GM12878 (cell line): ENCODE results near the gene VEGFB. TPM values are rescaled to one million over a fixed set of nuclear protein-coding genes. Genes with fewer than 3 reads are reported as not detected.

ENCODE experiments used
- ATF3 ChIP-seq: IDR thresholded peaks from 2 replicates; pipeline ENCODE4 v1.6.1; 2011; ENCODE audit warnings: low read depth, mild to moderate bottlenecking, low read length, moderate library complexity, borderline replicate concordance; ENCODE audit errors: extremely low read depth
- ATF7 ChIP-seq: fragments of 450-650 bp; IDR thresholded peaks from 2 replicates; pipeline ENCODE4 v1.6.1; 2016; ENCODE audit warnings: low read depth, mild to moderate bottlenecking
- BRCA1 ChIP-seq: IDR thresholded peaks from 2 replicates; pipeline ENCODE4 v1.6.1; 2011; ENCODE audit warnings: low read depth, low read length, improper control_type of control experiment
- CHD2 ChIP-seq: IDR thresholded peaks from 2 replicates; pipeline ENCODE4 v1.6.1; 2011; ENCODE audit warnings: low read depth, low read length, improper control_type of control experiment, borderline replicate concordance
- CREB1 ChIP-seq: IDR thresholded peaks from 2 replicates; pipeline ENCODE4 v1.6.1; 2012; ENCODE audit warnings: low read depth, mild to moderate bottlenecking, inconsistent platforms
- ETV6 ChIP-seq, 2 experiments: fragments of 450-650 bp in 1 of 2; IDR thresholded peaks in 1 of 2; conservative IDR thresholded peaks in 1 of 2; 2 replicates each; pipeline ENCODE4 v1.6.1; 2014; ENCODE audit warnings: antibody characterized with exemption in 1 of 2, borderline replicate concordance in 1 of 2, low read depth in 1 of 2, mild to moderate bottlenecking in 1 of 2, moderate library complexity in 1 of 2
- FOS ChIP-seq: IDR thresholded peaks from 3 replicates; pipeline ENCODE4 v1.6.1; 2011; ENCODE audit warnings: borderline replicate concordance; ENCODE audit not compliant: insufficient read length; ENCODE audit errors: extremely low read depth
- HDAC6 ChIP-seq: fragments of 200-600 bp; sonication (generic); IDR thresholded peaks from one replicate; pipeline ENCODE4 v1.8.0; 2017; ENCODE audit warnings: antibody characterized with exemption; ENCODE audit not compliant: unreplicated experiment
- IKZF1 ChIP-seq: fragments of 450-650 bp; conservative IDR thresholded peaks from 2 replicates; pipeline ENCODE4 v1.6.1; 2017; ENCODE audit warnings: antibody characterized with exemption, mild to moderate bottlenecking
- IRF4 ChIP-seq: IDR thresholded peaks from 2 replicates; pipeline ENCODE4 v1.6.1; 2011; ENCODE audit warnings: low read depth, low read length
- MTA3 ChIP-seq: IDR thresholded peaks from 2 replicates; pipeline ENCODE4 v1.6.1; 2012; ENCODE audit warnings: low read length, inconsistent platforms, borderline replicate concordance
- NFYA ChIP-seq: IDR thresholded peaks from 2 replicates; pipeline ENCODE4 v1.6.1; 2011; ENCODE audit warnings: low read depth, mild to moderate bottlenecking, low read length, improper control_type of control experiment, borderline replicate concordance
- POLR2AphosphoS2 ChIP-seq: IDR thresholded peaks from 2 replicates; pipeline ENCODE4 v1.6.1; 2011; ENCODE audit warnings: low read depth, mild to moderate bottlenecking, low read length, improper control_type of control experiment, moderate library complexity
- RB1 ChIP-seq: fragments of 450-650 bp; formaldehyde crosslinking; IDR thresholded peaks from 2 replicates; pipeline ENCODE4 v1.6.1; 2017; ENCODE audit warnings: mild to moderate bottlenecking, borderline replicate concordance
- RELA ChIP-seq: fragments of 450-650 bp; IDR thresholded peaks from 2 replicates; pipeline ENCODE4 v1.8.0; 2014; ENCODE audit warnings: borderline replicate concordance; ENCODE audit not compliant: partially characterized antibody
- SUZ12 ChIP-seq: fragments of 200-600 bp; sonication (generic); IDR thresholded peaks from one replicate; pipeline ENCODE4 v1.6.1; 2018; ENCODE audit warnings: antibody characterized with exemption, mild to moderate bottlenecking; ENCODE audit not compliant: unreplicated experiment
- TCF12 ChIP-seq: IDR thresholded peaks from 2 replicates; pipeline ENCODE4 v1.6.1; 2011; ENCODE audit warnings: low read depth, mild to moderate bottlenecking, low read length
- ZNF24 ChIP-seq: fragments of 450-650 bp; IDR thresholded peaks from 2 replicates; pipeline ENCODE4 v1.6.1; 2017; ENCODE audit warnings: antibody characterized with exemption, mild to moderate bottlenecking
- polyA plus RNA-seq, 11 experiments: library from polyadenylated mRNA; depleted of rRNA in 4 of 11; unstranded in 6 of 11; stranded (reverse) in 5 of 11; fragments of >200 nt; fragmentation: Nextera tagmentation in 4 of 11; fragmentation: Illumina TruSeq in 1 of 11; extraction: Ambion mirVana in 4 of 11; extraction: Trizol in 1 of 11; gene quantifications; 1 replicate in 1 of 11; 2 replicates in 10 of 11; pipeline versions ENCODE4 v1.2.1 to v1.2.3, GENCODE V29; 2011 to 2016; ENCODE audit warnings: inconsistent platforms in 2 of 11, missing spikeins in 2 of 11, low read depth in 1 of 11
- total RNA-seq, 4 experiments: library from RNA; depleted of rRNA in 3 of 4; stranded (reverse); fragments of >200 nt in 3 of 4; fragmentation: Illumina TruSeq in 1 of 4; extraction: Trizol in 1 of 4; gene quantifications; 2 replicates each; pipeline versions ENCODE4 v1.2.1 to v1.2.3, GENCODE V29; 2013 to 2021
- TF ChIP-seq, protein P1 (sequence below): IDR thresholded peaks from 2 replicates; pipeline ENCODE4 v1.6.1; 2011; ENCODE audit warnings: borderline replicate concordance, low read depth, mild to moderate bottlenecking, moderate library complexity, mixed read lengths, low read length; ENCODE audit not compliant: insufficient read depth; ENCODE audit errors: extremely low read length
- TF ChIP-seq, protein P2 (sequence below): IDR thresholded peaks from 2 replicates; pipeline ENCODE4 v1.6.1; 2012; ENCODE audit warnings: improper control_type of control experiment, low read depth, low read length; ENCODE audit not compliant: insufficient replicate concordance

The VEGFB gene
- total and polyA plus RNA-seq, 10 of the 15 experiments (the other 5 are each of a cell fraction or from before 2014, with no cell fraction given), result 7.0 to 75.8 (median 20.3) TPM

GRCh38 chr11:64252003-64252872 lies 17.9 kb downstream of the VEGFB start (continued):
- TF ChIP-seq, protein P1, sequence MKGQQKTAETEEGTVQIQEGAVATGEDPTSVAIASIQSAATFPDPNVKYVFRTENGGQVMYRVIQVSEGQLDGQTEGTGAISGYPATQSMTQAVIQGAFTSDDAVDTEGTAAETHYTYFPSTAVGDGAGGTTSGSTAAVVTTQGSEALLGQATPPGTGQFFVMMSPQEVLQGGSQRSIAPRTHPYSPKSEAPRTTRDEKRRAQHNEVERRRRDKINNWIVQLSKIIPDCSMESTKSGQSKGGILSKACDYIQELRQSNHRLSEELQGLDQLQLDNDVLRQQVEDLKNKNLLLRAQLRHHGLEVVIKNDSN, result no peak
- TF ChIP-seq CHD2, result no peak
- TF ChIP-seq HDAC6, result no peak
- TF ChIP-seq POLR2AphosphoS2, result no peak
- 0 out of 2 replicates have a peak, but pooled peaks have one; percentile 6 for TF ChIP-seq TCF12
- no peak for TF ChIP-seq NFYA
- no peak for TF ChIP-seq RB1
- no peak for TF ChIP-seq IRF4
- no peak for TF ChIP-seq ZNF24
- TF ChIP-seq FOS, result no peak
- no peak for TF ChIP-seq CREB1
- no peak for TF ChIP-seq SUZ12
- TF ChIP-seq ETV6 (conservative IDR thresholded peaks at IDR 0.05 in 1 of 2, IDR thresholded peaks at IDR 0.05 in 1 of 2; ENCODE audit: borderline replicate concordance in 1 of 2, low read depth in 1 of 2), result no peak
- no peak for TF ChIP-seq MTA3
- TF ChIP-seq RELA, result no peak
- no peak for TF ChIP-seq BRCA1
- no peak for TF ChIP-seq ATF3
- peak; percentile 39; the same call in 1 of the 2 replicates for TF ChIP-seq IKZF1
- TF ChIP-seq, protein P2, sequence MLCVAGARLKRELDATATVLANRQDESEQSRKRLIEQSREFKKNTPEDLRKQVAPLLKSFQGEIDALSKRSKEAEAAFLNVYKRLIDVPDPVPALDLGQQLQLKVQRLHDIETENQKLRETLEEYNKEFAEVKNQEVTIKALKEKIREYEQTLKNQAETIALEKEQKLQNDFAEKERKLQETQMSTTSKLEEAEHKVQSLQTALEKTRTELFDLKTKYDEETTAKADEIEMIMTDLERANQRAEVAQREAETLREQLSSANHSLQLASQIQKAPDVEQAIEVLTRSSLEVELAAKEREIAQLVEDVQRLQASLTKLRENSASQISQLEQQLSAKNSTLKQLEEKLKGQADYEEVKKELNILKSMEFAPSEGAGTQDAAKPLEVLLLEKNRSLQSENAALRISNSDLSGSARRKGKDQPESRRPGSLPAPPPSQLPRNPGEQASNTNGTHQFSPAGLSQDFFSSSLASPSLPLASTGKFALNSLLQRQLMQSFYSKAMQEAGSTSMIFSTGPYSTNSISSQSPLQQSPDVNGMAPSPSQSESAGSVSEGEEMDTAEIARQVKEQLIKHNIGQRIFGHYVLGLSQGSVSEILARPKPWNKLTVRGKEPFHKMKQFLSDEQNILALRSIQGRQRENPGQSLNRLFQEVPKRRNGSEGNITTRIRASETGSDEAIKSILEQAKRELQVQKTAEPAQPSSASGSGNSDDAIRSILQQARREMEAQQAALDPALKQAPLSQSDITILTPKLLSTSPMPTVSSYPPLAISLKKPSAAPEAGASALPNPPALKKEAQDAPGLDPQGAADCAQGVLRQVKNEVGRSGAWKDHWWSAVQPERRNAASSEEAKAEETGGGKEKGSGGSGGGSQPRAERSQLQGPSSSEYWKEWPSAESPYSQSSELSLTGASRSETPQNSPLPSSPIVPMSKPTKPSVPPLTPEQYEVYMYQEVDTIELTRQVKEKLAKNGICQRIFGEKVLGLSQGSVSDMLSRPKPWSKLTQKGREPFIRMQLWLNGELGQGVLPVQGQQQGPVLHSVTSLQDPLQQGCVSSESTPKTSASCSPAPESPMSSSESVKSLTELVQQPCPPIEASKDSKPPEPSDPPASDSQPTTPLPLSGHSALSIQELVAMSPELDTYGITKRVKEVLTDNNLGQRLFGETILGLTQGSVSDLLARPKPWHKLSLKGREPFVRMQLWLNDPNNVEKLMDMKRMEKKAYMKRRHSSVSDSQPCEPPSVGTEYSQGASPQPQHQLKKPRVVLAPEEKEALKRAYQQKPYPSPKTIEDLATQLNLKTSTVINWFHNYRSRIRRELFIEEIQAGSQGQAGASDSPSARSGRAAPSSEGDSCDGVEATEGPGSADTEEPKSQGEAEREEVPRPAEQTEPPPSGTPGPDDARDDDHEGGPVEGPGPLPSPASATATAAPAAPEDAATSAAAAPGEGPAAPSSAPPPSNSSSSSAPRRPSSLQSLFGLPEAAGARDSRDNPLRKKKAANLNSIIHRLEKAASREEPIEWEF, result no peak
- no peak for TF ChIP-seq ATF7
